Activated naive CD8-positive, alpha-beta T cell treated with anti-CD3 and anti-CD28 coated beads, Interleukin-2, amount 10 ng/mL, durations not matched to agents 7 days and 5 days (primary cell): ENCODE measurements around the gene C3orf62. TPM values are rescaled to one million over a fixed set of nuclear protein-coding genes. Genes with fewer than 3 reads are reported as not detected.

Experiments used
- ATAC-seq: fragments of 150-1000 bp; cut with Tn5 transposase; one replicate; pipeline ENCODE4 v1.10.0; 2021; ENCODE audit warnings: low read depth, moderate library complexity
- POLR2A ChIA-PET: fragments of 350-600 bp; sonication (Branson Sonifier 250); formaldehyde crosslinking; loops from one replicate; lab custom pipeline; 2021; ENCODE audit warnings: antibody characterized with exemption; lab: Charles Lee
- DNase-seq: peaks from one replicate; pipeline ENCODE4 v3.0.0; 2021
- H3K27ac Mint-ChIP-seq: one replicate; pipeline ENCODE4 v1.8.0; 2022; ENCODE audit warnings: mild to moderate bottlenecking, mixed read lengths
- H3K27me3 Mint-ChIP-seq: one replicate; pipeline ENCODE4 v1.8.0; 2022; ENCODE audit warnings: mild to moderate bottlenecking, moderate library complexity, mixed read lengths
- H3K36me3 Mint-ChIP-seq: one replicate; pipeline ENCODE4 v1.8.0; 2021; ENCODE audit warnings: mild to moderate bottlenecking, mixed read lengths
- H3K4me1 Mint-ChIP-seq: one replicate; pipeline ENCODE4 v1.8.0; 2021; ENCODE audit warnings: mixed read lengths
- H3K4me3 Mint-ChIP-seq: one replicate; pipeline ENCODE4 v1.8.0; 2022; ENCODE audit warnings: mild to moderate bottlenecking, moderate library complexity, mixed read lengths
- H3K9me3 Mint-ChIP-seq: one replicate; pipeline ENCODE4 v1.8.0; 2021; ENCODE audit warnings: mixed read lengths
- total RNA-seq, 2 experiments: library from RNA; stranded (reverse); gene quantifications; one replicate each; pipeline ENCODE4 v1.2.3, GENCODE V29; 2021

C3orf62 gene
- total RNA-seq = 10 to 100 TPM in 1 of 2 experiments, 1 to 10 TPM in 1; 8.1 to 10.9 TPM

DNA sequence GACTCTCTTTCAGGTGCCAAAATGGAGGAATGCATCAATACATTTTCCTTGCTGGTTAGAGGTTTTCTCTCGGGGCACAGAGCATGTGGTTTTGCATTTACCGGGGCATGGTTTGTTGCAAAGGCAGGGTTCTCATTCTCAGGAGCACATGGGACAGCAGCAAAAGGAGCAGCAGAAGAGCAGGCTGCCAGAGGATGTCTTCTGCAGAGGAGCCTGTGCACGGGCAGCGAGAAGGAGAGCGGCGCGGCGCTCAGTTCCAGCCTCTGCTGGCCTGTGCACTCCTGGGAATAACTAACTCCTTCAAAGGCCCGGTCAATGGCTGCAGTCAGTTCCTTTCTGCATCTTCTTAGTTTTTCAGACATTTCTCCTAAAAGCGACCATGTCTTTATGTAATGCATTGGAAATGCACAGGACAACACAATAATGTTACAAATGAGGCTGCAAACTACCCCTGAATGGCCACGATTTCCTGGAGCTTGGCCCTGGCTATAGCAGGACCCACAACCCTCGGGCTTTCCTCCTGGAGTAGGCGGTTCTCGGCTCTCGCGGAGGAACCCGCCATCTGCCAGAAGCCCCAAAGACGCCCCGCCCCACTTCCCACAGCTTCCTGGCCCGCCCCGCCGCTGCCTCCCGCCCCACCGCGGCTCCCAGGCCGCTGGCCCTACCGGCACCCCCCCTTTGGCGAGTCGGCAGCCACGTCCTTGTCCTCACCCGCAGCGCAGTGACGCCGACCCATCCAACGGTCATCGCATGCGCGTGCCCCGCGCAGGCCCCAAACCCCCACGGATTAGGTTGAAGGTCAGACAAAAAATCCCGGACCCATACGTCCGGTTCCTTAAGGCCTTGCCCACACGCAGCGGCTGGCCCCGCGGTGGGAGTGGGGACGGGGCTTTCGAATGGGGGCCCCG lies at the start of gene C3orf62:
Gene C3orf62 (minus strand): TSS at position 758 of the 908 bp plus-strand sequence. CDS start 360 bp downstream, at position 398.
- POLR2A ChIA-PET = interaction anchor here (0.7 kb wide), 1 partner anchor 64 kb away, joined by 3 read pairs; no protein-coding TSS in a partner anchor
- Mint-ChIP-seq H3K4me1 (peaks cover 24% of the 10 kb centered on the region), H3K27ac (peak within 1 kb of the TSS; percentile 87), H3K9me3 (no peaks in the 10 kb centered on the region), H3K36me3 (peaks cover 11% of the 10 kb centered on the region), H3K4me3 (peak within 1 kb of the TSS; percentile 83), H3K27me3 (no peaks in the 10 kb centered on the region)
- ATAC-seq = peak; percentile 89
- DNase-seq = peak; percentile 82

DNA sequence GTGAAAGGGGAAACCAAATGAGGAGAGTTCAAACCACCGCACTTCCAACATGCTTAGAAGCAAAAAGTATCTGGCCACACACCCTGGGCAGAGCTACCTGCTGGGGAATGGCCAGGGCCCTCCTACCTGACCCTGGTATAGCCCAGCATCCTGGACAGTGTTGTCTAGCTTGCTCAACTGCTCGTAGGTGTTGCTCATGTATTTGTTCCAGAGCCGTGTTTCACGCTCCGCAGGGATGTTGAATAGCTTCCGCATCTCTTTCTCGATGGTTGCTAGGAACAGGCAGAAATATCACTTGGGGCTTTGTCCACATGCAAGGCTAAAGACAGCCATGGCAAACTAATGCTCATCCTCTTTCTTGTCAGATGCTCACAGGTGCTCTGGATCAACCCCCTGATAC lies 47.7 kb upstream of the C3orf62 start:
- no peak for ATAC-seq
- no peak overlapping the region for H3K4me3 Mint-ChIP-seq
- H3K9me3 Mint-ChIP-seq = no peaks in the 10 kb centered on the region
- DNase-seq = no peak
- POLR2A ChIA-PET = no interaction called here
- H3K36me3 Mint-ChIP-seq = peaks cover 35% of the 10 kb centered on the region
- H3K27ac Mint-ChIP-seq = no peak overlapping the region
- no peaks in the 10 kb centered on the region for H3K27me3 Mint-ChIP-seq
- no peaks in the 10 kb centered on the region for H3K4me1 Mint-ChIP-seq

DNA sequence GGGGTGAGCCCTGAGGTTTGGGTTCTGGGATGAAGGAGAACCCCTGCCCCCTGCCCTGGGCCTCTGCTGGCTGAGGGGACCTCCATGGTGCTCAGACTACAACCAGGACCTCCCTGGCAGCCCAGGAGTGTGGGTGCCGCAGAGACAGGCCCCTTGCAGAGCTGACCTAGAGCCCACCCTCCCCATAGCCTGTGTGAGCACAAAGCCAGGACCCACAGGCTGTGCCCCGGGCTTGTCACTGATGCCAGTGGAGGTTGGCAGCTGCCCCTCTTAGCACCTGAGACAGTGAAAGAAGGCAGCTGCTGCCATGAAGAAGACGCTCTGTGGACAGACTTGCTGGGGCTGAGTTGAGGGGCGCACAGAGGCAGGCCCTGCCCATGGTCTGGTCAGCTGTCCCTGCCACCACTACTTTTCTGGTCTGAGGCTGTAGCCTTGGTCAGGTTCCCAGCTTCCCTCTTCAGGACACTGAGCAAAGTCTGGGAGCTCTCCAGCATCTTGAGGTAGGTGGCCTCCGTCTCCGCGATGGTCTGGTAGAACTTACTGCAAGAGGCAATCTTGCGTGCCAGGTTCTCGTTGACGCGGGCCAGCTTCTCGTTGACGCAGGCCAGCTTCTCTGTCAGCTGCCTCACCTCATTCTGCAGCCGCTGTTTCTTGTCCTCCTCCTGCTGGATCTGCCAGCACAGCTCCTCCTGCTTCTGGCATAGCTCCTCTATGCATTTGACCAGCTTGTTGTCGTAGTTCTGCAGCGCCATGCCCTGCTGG lies 39.8 kb upstream of the C3orf62 start:
- no peaks in the 10 kb centered on the region for H3K9me3 Mint-ChIP-seq
- H3K4me3 Mint-ChIP-seq = no peak overlapping the region
- H3K27ac Mint-ChIP-seq = no peak overlapping the region
- H3K4me1 Mint-ChIP-seq = no peaks in the 10 kb centered on the region
- POLR2A ChIA-PET = interaction anchor here (0.7 kb wide), 1 partner anchor 81 kb away, joined by 3 read pairs; no protein-coding TSS in a partner anchor
- H3K36me3 Mint-ChIP-seq = peaks cover 28% of the 10 kb centered on the region
- H3K27me3 Mint-ChIP-seq = no peaks in the 10 kb centered on the region
- DNase-seq = no peak
- no peak for ATAC-seq

DNA sequence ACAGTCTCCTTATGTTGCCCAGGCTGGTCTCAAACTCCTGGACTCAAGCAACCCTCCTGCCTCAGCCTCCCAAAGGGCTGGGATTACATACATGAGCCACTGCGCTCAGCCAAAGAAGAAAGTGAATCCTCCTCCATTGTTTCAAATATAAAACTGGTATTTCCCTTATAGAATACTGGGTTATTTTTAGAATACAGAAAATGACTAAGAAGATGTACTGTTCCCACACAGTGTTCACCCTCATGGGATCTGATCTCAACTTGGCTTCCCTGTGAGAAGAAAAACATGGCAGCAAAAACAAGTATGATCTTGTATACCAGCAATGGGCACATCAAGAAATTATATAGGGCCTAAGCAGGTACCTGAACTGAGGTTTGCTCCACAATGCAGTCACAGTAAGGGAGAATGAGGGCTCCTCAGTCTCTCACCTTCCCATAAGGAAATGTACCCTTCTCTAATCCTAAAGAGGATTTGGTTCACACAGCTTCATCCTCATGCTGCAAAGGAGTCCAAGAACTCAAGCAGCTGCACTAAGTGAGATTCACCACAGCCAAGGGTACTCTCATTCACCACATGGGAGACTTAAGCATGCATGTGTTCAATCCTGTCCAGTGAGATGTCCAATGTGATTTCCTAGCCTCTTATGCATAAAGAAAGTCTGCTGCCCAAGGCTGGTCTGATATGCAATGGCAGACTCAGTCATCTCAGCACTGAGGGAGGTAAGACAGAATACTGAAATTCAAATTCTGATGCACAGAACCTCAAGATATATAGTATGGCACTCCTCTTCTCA lies 37.1 kb upstream of the C3orf62 start:
- H3K27me3 Mint-ChIP-seq = no peaks in the 10 kb centered on the region
- no peak overlapping the region for H3K4me3 Mint-ChIP-seq
- no peaks in the 10 kb centered on the region for H3K9me3 Mint-ChIP-seq
- DNase-seq (no peak), ATAC-seq (no peak)
- H3K36me3 Mint-ChIP-seq = peaks cover 19% of the 10 kb centered on the region
- H3K27ac Mint-ChIP-seq = no peak overlapping the region
- POLR2A ChIA-PET = no interaction called here
- peaks cover 2% of the 10 kb centered on the region for H3K4me1 Mint-ChIP-seq

DNA sequence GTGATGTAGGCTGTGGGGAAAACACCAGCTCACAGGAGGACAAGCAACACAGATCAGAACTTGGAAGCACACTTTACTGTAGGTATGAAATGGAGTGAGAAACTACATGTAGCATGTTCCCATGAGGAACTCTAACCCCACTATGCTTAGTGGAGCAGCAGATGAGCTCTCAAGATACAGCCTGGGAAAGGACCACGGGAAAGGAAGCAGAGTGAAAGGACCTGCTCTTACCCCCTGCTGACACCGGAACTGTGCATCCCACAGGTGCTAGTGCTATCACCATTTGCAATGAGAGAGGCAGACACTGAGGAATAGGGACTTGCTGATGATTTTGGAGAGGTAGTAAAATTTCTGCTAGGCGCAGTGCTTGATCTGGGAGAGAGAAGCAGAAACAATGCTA lies 34.3 kb upstream of the C3orf62 start:
- Mint-ChIP-seq H3K4me3 (no peak overlapping the region), H3K27ac (no peak overlapping the region), H3K27me3 (no peaks in the 10 kb centered on the region), H3K4me1 (peaks cover 2% of the 10 kb centered on the region), H3K9me3 (no peaks in the 10 kb centered on the region), H3K36me3 (peaks cover 17% of the 10 kb centered on the region)
- POLR2A ChIA-PET = no interaction called here
- DNase-seq (no peak), ATAC-seq (no peak)

DNA sequence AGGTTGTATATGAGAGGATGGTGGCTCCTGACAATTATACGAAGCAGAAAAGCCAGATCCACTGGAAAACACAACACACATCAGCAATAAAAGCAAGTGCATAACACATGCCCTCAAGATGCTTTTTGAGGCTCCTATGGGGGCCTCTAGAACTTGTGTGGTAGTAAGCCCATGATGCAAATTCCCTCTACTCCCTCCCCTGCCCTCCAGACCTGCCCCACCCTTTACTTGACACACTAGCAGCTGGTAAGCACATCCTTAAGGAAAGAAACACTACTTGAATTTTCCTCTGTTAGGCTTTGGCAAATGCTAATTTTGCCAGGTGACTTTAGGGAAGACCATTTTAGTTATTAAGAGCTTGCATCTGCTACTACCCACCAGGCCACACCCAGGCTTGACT lies 33.6 kb upstream of the C3orf62 start:
- Mint-ChIP-seq H3K4me3 (no peak overlapping the region), H3K4me1 (peaks cover 2% of the 10 kb centered on the region), H3K36me3 (peaks cover 17% of the 10 kb centered on the region), H3K9me3 (no peaks in the 10 kb centered on the region), H3K27ac (no peak overlapping the region), H3K27me3 (no peaks in the 10 kb centered on the region)
- POLR2A ChIA-PET = no interaction called here
- ATAC-seq (no peak), DNase-seq (no peak)

DNA sequence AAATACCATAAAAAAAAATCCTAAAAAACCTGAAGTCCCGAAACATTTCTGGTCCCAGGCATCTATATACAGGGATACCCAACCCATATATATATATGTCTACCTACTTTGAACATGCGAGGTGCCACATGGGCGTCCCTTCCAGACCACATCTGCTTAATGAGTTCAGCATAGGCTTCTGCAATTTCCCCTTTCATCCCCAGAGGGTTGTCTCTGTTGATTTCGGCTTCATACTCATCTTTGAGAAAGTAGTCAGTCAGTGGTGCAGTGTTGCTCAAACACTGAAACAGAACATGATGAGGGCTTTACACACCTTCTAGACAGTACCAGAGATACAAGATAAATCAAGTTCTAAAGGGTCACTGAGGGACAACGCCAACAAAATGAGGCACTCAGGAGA lies 28.6 kb upstream of the C3orf62 start:
- H3K9me3 Mint-ChIP-seq = no peaks in the 10 kb centered on the region
- H3K4me3 Mint-ChIP-seq = no peak overlapping the region
- H3K36me3 Mint-ChIP-seq = peaks cover 20% of the 10 kb centered on the region
- DNase-seq = no peak
- POLR2A ChIA-PET = interaction anchor here (1.1 kb wide), 1 partner anchor 413 kb away, joined by 3 read pairs; no protein-coding TSS in a partner anchor
- H3K4me1 Mint-ChIP-seq = no peaks in the 10 kb centered on the region
- ATAC-seq = no peak
- H3K27me3 Mint-ChIP-seq = no peaks in the 10 kb centered on the region
- H3K27ac Mint-ChIP-seq = no peak overlapping the region

DNA sequence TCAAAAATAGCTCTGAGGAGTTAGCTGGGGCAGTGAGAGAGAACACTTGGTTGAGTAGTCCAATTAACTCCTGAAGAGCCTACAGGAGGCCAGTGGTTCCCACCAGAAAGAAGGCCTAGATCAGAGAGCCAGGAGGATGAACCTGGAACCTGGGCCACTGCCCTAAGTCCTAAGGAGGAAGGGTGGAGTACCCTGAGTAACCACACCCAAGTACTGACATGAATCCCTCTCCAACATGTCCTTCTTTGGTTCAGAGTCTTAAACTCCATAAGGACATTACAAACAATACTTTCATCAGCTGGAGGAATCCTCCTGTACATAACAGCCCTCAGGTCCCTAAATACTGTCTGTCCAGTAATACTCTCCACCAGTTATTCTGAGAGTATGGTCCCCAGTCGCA lies 25.6 kb upstream of the C3orf62 start:
- no peak for ATAC-seq
- H3K27me3 Mint-ChIP-seq = no peaks in the 10 kb centered on the region
- no peak overlapping the region for H3K27ac Mint-ChIP-seq
- no peak overlapping the region for H3K4me3 Mint-ChIP-seq
- no peaks in the 10 kb centered on the region for H3K9me3 Mint-ChIP-seq
- peaks cover 31% of the 10 kb centered on the region for H3K36me3 Mint-ChIP-seq
- DNase-seq = no peak
- H3K4me1 Mint-ChIP-seq = no peaks in the 10 kb centered on the region
- POLR2A ChIA-PET = no interaction called here

DNA sequence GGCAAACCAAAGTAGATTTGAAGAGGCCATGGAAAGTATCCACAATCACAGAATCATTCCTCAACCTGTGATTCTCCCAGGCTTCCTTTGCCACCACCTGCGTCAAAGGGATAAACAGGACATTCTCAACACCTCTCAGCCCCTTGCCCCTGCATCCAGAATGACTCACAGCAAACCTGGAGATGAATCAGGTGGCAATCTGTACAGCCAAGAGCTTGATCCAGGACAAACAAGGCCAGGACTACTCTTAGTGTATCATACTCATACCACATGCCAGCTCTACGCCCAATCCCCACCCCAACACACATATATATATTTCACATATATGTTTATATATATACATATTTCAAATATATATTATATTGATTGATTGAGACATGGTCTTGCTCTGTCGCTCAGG lies 23.6 kb upstream of the C3orf62 start:
- Mint-ChIP-seq H3K4me3 (no peak overlapping the region), H3K27ac (peak overlapping the region; percentile 52), H3K27me3 (no peaks in the 10 kb centered on the region), H3K4me1 (no peaks in the 10 kb centered on the region), H3K9me3 (no peaks in the 10 kb centered on the region), H3K36me3 (peaks cover 38% of the 10 kb centered on the region)
- ATAC-seq = no peak
- DNase-seq = no peak
- POLR2A ChIA-PET = no interaction called here

DNA sequence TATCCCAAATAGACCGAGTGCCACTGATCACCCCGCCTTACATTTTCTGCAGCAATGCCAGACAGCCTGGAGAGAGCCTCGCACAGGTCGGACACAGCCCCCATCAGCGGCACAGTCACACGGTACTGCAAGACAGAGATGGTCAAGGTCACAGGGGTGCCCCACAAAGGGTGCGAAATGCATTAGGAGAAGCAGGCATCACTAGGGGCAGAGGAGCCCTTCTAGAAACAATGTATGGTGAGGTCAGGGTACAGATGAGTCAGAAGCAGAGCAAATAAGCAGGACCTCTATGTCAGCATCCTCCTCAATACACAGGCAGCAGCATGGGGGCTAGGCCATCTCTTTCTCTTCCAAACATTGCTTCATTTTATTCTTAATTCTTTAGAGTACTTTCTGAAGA lies 21.5 kb upstream of the C3orf62 start:
- peaks cover 43% of the 10 kb centered on the region for H3K36me3 Mint-ChIP-seq
- H3K27me3 Mint-ChIP-seq = no peaks in the 10 kb centered on the region
- no peaks in the 10 kb centered on the region for H3K4me1 Mint-ChIP-seq
- POLR2A ChIA-PET = interaction anchor here (0.7 kb wide), 1 partner anchor 111 kb away, joined by 3 read pairs; no protein-coding TSS in a partner anchor
- ATAC-seq (no peak), DNase-seq (no peak)
- H3K9me3 Mint-ChIP-seq = no peaks in the 10 kb centered on the region
- no peak overlapping the region for H3K4me3 Mint-ChIP-seq
- no peak overlapping the region for H3K27ac Mint-ChIP-seq

DNA sequence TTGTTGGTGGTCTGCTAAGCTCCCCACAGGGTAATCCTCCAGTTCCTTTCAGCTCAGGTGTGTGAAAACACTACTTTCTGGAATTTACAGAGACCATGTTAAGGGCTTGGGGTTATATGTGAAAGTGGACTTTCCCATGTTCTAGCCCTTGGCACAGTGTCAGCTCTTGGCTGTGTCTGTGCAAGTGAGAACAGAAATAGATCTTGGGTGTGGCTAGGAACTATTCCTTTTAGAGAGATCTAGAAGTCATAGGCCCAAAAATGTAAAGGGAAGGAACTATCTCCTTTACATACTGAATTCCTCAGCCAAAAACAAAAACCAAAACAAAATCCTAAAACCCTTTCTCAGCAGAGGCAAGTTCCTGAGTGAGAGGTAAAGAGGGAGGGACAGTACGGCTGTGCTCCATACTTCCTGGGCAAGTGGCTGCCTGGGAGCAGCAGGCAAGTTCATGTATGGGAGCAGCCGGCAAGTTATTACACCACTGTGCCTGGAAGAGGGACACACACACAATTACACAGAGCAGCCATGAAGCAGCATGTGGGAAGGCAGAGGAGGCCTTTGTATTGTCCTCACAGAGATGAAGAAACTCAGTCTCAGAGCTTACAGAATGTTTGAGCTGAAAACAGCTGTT lies 19.9 kb upstream of the C3orf62 start:
- H3K27ac Mint-ChIP-seq = no peak overlapping the region
- DNase-seq = no peak
- no peak overlapping the region for H3K4me3 Mint-ChIP-seq
- ATAC-seq = no peak
- POLR2A ChIA-PET = no interaction called here
- H3K27me3 Mint-ChIP-seq = no peaks in the 10 kb centered on the region
- H3K4me1 Mint-ChIP-seq = no peaks in the 10 kb centered on the region
- H3K36me3 Mint-ChIP-seq = peaks cover 45% of the 10 kb centered on the region
- no peaks in the 10 kb centered on the region for H3K9me3 Mint-ChIP-seq

DNA sequence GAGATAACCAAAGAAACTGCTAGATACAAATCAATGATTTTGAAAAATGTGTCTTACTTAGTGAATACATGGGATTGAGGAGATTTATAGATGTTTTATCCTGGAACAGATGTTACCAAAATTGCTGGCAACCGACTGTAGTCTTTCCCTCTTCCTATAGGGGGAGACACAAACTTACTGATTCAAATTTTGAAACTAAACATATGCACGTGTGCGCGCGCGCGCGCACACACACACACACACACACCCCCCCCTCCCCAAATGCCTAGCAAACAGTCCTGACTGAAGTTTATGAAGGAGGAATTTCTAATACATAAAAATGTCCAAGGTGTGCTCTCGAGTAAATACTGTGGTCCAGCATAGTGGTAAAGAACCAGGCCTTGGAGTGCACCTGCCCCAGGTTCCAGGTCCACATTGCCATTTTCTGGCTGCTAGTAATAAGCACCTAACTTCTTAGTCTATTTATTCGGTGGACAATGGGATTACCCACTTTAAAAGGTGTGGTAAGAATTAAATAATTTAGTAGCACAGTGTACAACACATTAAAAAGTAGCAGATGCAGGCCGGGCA lies 18.5 kb upstream of the C3orf62 start:
- POLR2A ChIA-PET = interaction anchor here (0.6 kb wide), 1 partner anchor 288 kb away, joined by 4 read pairs; no protein-coding TSS in a partner anchor
- Mint-ChIP-seq H3K4me1 (no peaks in the 10 kb centered on the region), H3K4me3 (no peak overlapping the region), H3K27me3 (no peaks in the 10 kb centered on the region), H3K27ac (no peak overlapping the region), H3K9me3 (no peaks in the 10 kb centered on the region), H3K36me3 (peaks cover 44% of the 10 kb centered on the region)
- DNase-seq = no peak
- ATAC-seq = no peak
